Measurements from ENCODE around the gene LRRC37B. TPM values are rescaled to one million over a fixed set of nuclear protein-coding genes. Genes with fewer than 3 reads are reported as not detected.
"Not testable (repeated sequence)": the region's sequence is repeated elsewhere in the genome, so short reads cannot be mapped to it uniquely, and the experiment has no call there.

The LRRC37B gene
- total RNA-seq, 1 donor from 2014 or later: 4.8 TPM

GRCh38 chr17:32033812-32034211 is 26.6 kb downstream of the LRRC37B start:
- DNase-seq; intact Hi-C loops (cut with micrococcal nuclease); ATAC-seq: not testable (repeated sequence)

- intact Hi-C loops (cut with micrococcal nuclease); ATAC-seq; DNase-seq: not testable (repeated sequence)
Measured at GRCh38 chr17:32040246-32040645, 33.1 kb downstream of the LRRC37B start.

DNA sequence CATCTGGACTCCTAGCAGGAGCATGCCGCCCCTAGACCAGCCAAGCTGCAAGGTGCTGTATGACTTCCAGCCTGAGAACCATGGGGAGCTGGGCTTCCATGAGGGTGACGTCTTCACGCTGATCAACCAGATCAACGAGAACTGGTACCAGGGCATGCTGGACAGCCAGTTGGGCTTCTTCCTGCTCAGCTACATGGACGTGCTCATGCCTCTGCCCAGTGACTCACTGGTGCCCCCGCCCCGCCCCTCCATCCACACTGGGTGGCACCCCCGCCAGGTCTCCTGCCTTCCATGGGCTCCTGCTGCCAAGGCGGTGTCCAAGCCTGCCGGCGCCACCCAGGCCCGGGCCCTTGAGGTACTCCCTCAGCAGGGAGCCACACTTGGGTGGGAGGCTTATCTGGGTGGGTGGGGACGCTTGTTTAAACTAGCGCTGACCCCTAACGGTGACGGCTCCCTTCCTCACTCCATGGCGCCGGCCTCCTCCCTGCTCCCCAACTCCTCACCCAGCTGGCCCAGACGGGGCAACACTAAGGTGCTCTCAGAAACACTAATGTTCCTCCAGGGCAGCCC is 34.2 kb downstream of the LRRC37B start:
- intact Hi-C loops (cut with micrococcal nuclease); DNase-seq; ATAC-seq: not testable (repeated sequence)

- DNase-seq; ATAC-seq; intact Hi-C loops (cut with micrococcal nuclease): not testable (repeated sequence)
Measured at GRCh38 chr17:32042266-32042665, 35.1 kb downstream of the LRRC37B start.

- intact Hi-C loops (cut with micrococcal nuclease); ATAC-seq; DNase-seq: not testable (repeated sequence)
Measured at GRCh38 chr17:32045611-32046010, 38.4 kb downstream of the LRRC37B start.

GRCh38 chr17:32047663-32048062 is 40.5 kb downstream of the LRRC37B start:
- DNase-seq; ATAC-seq; intact Hi-C loops (cut with micrococcal nuclease): not testable (repeated sequence)

DNA sequence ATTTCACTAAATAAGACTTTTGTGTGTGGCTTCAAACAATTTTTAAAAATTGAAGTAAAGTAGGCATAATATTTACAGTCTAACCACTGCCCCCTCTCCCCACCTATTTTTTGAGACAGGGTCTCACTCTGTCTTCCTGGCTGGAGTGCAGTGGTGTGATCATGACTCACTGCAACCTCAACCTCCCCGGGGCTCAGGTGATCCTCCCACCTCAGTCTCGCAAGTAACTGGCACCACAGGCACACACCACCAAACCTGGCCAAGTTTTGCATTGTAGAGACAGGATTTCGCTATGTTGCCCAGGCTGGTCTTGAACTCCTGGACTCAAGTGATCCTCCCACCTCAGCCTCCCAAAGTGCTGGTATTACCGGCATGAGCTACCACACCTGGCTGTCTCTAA is 47.8 kb downstream of the LRRC37B start:
- ATAC-seq; intact Hi-C loops (cut with micrococcal nuclease); DNase-seq: not testable (repeated sequence)

- DNase-seq; ATAC-seq; intact Hi-C loops (cut with micrococcal nuclease): not testable (repeated sequence)
Measured at GRCh38 chr17:32055425-32055824, 48.2 kb downstream of the LRRC37B start.

DNA sequence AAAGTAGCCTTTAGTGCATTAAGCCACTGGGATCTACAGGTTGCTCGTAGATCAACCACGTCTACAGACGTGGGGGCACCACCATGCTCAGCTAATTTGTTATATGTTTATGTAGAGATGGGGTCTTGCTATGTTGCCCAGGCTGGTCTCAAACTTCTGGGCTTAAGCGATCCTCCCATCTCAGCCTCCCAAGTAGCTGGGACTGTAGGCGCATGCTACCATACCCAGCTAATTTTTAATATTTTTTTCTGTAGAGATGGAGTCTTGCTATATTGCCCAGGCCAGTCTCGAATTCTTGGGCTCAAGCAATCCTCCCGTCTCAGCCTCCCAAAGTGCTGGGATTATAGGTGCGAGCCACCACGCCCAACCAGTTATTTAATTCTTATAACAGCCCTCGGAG is 49.3 kb downstream of the LRRC37B start:
- DNase-seq; ATAC-seq; intact Hi-C loops (cut with micrococcal nuclease): not testable (repeated sequence)

GRCh38 chr17:32057460-32058105 is 50.4 kb downstream of the LRRC37B start:
- DNase-seq; intact Hi-C loops (cut with micrococcal nuclease); ATAC-seq: not testable (repeated sequence)

GRCh38 chr17:32060695-32061094 is 53.5 kb downstream of the LRRC37B start:
- intact Hi-C loops (cut with micrococcal nuclease); ATAC-seq; DNase-seq: not testable (repeated sequence)

- ATAC-seq; intact Hi-C loops (cut with micrococcal nuclease); DNase-seq: not testable (repeated sequence)
Measured at GRCh38 chr17:32061840-32062239, 54.7 kb downstream of the LRRC37B start.

- DNase-seq; intact Hi-C loops (cut with micrococcal nuclease); ATAC-seq: not testable (repeated sequence)
Measured at GRCh38 chr17:32064091-32064490, 56.9 kb downstream of the LRRC37B start.

DNA sequence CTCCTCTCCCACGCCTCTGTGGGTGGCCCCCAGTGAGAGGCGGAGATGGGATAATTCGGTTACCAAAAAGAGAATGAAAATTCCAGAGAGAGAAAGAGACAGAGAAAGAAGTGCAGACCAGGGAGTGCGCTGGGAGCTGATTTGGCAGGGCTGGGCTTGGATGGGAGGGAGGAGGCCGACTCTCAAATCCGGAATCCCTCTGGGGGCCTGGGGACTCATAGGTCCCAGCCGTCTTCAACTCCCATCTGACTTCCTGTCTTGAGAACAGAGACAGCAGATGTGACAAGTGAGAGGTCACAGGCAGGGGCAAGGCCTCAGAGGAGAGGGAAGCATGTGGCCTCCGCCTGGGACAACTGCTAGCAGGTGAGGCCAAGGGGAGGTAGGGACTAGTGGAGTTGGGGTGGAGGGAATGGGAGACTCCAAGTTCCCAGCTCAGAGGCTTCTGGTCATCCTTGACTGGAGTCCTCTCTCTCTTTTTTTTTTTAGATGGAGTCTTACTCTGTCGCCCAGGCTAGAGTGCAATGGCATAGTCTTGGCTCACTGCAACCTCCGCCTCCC is 59.0 kb downstream of the LRRC37B start:
- ATAC-seq: peak; percentile 39
- intact Hi-C loops (cut with micrococcal nuclease); DNase-seq: not testable (repeated sequence)

DNA sequence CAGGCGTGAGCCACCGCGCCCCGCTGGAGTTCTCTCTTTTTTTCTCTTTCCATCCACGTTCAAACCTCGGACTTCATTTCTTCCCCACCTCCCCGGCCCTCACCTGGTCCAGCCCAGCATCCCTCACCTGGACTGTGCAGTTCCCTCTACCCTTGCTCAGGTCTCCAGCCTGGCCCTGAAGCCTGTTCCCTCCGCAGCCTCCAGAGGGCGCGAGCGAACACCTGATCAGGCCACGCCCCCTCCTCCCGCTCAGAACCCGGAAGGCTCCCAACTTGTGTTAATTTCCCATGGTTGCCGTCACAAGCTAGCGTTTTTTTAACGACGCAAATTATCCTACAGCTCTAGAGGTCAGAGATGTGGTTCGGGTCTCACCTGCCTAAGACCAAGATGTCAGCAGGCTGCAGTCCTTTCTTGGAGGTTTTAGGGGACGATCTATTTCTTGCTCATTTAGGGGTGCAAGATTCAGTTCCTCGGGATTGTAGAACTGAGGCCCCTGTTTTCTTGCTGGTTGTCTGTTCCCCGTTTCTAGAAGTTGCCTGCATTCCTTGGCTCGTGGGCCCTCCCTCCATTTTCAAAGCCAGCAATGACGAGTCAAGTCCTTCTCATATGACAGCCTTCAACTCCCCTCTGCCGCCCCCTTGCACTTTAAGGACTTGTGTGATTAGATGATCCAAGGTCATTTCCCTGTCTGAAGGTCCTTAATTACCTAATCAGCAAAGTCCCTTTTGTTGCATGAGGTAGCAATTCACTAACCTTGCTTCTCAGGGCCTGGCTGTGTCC is 59.9 kb downstream of the LRRC37B start:
- intact Hi-C loops (cut with micrococcal nuclease): not testable (repeated sequence)
- ATAC-seq (peak; percentile 91), DNase-seq (peak; percentile 70)

GRCh38 chr17:32069067-32069466 is 61.9 kb downstream of the LRRC37B start:
- DNase-seq; intact Hi-C loops (cut with micrococcal nuclease); ATAC-seq: not testable (repeated sequence)

- DNase-seq; intact Hi-C loops (cut with micrococcal nuclease); ATAC-seq: not testable (repeated sequence)
Measured at GRCh38 chr17:32071961-32072360, 64.8 kb downstream of the LRRC37B start.

GRCh38 chr17:32073131-32073530 is 65.9 kb downstream of the LRRC37B start:
- ATAC-seq; intact Hi-C loops (cut with micrococcal nuclease); DNase-seq: not testable (repeated sequence)

DNA sequence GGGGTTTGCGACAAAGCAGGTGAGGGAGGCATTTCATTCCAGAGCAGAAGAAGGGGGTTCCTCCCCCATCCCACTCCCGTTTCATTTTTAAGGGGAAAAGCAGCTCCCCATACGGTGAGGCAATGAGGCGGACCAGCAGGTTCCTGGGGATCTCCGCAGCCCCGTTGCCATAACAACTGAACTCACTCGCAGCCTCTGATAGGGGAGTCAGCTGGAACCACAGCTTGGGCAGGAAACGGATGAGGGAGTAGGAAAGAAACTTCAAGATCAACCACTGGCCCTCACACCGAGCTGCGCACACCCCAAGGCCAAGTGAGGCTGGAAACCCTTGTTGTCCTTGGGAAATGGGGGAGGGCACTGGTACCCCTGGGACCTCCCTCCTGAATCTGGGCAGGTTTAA is 72.6 kb downstream of the LRRC37B start:
- DNase-seq; intact Hi-C loops (cut with micrococcal nuclease): not testable (repeated sequence)
- peak; percentile 42 for ATAC-seq

All from left ventricle myocardium superior (tissue), 1 donor.